NCI-H446 treated with DMSO at 0.1 percent for 48 hours (cell line): ENCODE measurements around the gene F8.
"Not testable (repeated sequence)": the region's sequence is repeated elsewhere in the genome, so short reads cannot be mapped to it uniquely, and the experiment has no call there.

Experiments used
- DNase-seq: peaks from one replicate; lab custom pipeline; 2025; lab: John Stamatoyannopoulos, UW

Gene F8

DNA sequence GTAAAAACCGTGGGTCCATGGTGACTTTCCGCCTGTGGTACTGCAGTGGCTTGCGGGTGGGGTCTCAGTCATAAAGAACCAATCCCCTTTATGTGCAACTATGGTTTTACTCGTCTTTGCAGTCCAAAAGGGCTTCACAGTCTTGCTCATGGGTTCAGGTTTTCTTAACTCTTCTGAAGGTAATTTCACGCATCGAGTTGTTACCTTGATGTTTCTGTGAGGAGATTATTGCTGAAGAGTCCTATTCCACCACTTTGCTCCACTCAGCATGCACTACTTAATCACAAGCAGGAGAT, 41.5 kb downstream of the F8 start:
- DNase-seq = no peak

DNA sequence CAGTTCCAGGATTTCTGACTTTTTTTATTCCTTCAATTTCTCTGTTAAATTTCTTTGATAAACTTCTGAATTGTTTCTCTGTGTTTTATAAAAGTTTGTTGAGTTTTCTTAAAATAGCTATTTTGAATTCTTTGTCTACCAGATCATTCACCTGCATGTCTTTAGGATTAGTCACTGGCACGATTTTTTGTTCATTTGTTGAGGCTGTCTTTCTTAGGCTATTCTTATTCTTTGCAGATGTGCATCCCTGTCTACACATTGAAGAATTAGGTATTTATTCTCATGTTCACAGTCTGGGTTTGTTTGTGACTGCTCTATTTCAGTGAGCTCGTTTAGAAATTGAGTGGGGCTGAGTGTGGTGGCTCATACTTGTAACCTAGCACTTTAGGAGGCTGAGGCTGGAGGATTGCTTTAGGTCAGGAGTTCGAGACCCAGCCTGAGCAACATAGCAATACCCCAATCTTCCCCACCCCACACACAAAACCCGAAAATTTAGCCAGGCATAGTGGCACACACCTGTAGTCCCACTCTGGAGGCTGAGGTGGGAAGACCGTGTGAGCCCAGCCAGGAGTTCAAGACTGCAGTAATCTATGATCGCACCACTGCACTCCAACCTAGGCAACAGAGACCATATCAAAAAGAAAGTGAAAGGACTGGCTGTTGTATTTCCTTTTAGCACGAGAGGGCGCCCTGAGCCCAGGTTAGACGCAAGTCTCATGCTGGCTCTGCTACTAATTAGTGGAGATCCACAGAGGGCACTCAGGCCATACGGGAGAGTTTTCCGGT, 42.0 kb downstream of the F8 start:
- peak; percentile 12 for DNase-seq

DNA sequence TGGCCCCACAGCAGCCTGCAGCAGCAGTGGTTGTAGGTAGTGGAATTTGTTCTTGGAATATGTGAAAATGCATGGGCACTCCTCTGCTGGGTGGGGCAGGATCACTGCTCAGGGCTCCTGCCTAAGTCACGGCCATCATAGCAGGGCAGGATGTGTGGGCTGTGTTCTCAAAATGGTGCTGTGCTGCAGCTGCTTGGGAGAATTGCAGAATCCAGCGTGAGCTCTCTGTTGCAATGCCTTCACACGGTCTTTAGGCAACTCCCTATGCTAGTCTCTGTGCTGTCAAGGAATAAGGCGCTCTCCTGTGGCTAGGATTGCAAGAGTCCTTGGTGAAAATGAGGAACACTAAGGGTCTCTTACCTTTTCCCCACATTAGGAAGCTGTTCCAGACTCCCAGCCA, 42.9 kb downstream of the F8 start:
- DNase-seq = no peak

DNA sequence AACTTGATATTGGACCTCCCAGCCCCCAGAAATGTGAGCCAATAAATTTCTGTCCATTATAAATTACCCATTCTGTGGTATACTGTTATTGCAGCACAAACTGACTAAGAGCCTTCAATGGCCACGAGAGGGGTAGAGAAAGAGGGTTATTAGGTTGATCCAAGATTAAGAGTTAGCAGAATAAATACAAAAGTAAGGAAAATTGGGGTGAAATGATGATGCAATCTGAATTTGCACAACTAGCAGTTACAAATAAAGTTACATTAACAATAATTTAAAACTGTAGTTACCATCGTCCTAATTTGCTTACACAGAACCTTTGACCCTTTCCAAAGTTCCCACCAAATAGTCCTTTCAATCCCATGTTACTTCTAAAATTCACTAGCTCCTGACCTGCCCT, 54.2 kb downstream of the F8 start:
- DNase-seq = no peak

DNA sequence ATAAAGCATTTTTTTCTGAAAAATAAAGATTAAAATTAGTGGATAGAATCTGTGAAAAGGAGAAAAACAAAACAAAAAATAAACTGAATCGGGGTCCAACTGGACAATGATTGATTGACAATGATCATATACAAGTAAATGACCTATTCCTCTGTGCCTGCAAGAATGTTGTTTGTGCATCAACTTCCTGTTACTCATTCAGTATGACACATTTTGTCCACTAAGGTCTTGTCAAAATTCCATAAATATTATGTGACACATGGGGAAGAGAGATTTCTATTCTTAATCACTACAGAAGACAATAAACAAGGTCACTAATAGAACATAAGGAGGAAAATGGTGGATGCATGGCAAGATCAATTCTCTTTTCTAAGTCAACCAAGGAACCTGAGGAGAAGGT, 54.9 kb downstream of the F8 start:
- DNase-seq = no peak

DNA sequence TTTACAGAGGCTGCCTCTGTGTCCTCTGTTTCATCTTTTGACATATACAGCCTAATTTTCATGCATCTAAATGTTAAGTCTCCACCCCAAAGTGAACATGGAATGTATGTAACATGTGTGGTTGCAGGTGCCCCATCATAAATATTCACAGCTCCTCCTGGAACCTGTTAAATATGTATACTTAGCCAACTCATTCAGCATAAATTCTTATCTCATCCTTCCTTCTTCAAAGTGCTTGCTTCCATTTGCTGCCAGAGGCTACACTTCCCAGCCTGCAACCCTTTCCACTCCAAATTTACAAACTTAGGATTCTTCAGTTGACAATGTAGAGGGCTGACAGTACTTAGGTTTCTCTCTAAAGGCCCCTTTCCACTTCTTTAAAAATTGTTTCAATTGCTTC, 60.6 kb downstream of the F8 start:
- DNase-seq = no peak

DNA sequence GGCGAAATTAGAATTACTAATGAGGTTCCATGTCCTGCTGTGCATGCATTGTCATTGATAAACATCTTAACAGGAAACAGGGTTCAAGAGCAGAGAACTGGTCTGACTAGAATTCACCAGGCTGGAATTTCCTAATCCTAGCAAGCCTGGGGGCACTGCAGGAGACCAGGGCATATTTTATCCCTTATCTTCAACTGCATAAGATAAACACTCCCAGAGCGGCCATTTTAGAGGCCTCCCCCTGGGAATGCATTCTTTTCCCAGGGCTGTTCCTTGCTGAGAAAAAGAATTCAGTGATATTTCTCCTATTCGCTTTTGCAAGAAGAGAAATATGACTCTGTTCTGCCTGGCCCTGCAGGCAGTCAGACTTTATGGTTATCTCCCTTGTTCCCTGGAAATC, 66.7 kb downstream of the F8 start:
- not testable (repeated sequence) for DNase-seq

DNA sequence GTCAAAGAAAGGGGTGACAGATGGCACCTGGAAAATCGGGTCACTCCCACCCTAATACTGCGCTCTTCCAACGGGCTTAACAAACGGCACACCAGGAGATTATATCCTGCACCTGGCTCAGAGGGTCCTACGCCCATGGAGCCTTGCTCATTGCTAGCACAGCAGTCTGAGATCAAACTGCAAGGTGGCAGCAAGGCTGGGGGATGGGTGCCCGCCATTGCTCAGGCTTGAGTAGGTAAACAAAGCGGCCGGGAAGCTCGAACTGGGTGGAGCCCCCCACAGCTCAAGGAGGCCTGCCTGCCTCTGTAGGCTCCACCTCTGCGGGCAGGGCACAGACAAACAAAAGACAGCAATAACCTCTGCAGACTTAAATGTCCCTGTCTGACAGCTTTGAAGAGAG, 83.3 kb downstream of the F8 start:
- not testable (repeated sequence) for DNase-seq

DNA sequence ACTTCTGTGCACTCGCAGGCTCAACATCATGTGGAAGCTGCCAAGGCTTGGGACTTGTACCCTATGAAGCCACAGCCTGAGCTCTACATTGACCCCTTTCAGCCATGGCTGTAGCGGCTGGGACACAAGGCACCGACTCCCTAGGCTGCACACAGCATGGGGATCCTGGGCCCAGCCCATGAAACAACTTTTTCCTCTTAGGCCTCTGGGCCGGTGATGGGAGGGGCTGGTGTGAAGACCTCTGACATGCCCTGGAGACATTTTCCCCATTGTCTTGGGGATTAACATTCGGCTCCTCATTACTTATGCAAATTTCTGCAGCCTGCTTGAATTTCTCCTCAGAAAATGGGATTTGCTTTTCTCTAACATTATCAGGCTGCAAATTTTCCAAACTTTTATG, 97.8 kb downstream of the F8 start:
- DNase-seq = not testable (repeated sequence)

DNA sequence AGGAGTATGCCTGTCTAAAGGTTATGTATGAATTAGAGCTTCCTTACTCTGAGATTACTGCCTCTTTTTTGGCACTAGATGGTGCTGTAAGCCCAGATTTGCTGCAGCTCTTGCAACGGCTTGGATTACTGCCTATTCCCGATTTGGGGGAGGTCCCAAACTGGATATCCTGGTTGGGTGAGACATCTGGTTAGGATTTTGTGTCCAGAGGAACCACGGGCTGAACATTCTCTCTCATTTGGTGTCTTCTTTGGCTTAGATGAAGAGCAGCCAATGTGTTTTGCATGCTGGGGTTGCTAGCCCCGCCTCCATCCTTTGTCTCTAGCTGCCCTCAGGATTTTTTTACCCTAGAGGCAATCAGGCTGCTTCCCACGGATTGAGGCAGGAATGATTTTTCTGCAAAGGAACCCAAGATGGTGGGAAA, 104.5 kb downstream of the F8 start:
- peak; percentile 76 for DNase-seq

DNA sequence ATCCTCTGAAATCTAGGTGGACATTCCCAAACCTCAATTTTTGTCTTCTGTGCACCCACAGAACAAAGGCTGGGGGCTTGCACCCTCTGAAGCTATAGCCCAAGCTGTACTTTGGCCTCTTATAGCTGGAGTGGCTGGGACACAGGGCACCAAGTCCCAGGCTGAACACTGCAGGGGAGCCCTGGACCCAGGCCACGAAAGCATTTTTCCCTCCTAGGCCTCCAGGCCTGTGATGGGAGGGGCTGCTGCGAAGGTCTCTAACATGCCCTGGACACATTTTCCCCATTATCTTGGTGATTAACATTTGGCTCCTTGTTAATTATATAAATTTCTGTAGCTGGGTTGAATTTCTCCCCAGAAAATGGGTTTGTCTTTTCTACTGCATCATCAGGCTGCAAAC, 108.5 kb downstream of the F8 start:
- DNase-seq = no peak

DNA sequence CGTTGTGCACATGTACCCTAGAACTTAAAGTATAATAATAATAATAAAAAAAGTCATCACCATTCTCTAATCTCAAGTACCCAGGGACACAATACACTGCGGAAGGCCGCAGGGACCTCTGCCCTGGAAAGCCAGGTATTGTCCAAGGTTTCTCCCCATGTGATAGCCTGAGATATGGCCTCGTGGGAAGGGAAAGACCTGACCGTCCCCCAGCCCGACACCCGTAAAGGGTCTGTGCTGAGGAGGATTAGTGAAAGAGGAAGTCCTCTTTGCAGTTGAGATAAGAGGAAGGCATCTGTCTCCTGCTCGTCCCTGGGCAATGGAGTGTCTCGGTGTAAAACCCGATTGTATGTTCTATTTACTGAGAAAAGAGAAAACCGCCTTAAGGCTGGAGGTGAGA, 112.0 kb downstream of the F8 start:
- DNase-seq = not testable (repeated sequence)

DNA sequence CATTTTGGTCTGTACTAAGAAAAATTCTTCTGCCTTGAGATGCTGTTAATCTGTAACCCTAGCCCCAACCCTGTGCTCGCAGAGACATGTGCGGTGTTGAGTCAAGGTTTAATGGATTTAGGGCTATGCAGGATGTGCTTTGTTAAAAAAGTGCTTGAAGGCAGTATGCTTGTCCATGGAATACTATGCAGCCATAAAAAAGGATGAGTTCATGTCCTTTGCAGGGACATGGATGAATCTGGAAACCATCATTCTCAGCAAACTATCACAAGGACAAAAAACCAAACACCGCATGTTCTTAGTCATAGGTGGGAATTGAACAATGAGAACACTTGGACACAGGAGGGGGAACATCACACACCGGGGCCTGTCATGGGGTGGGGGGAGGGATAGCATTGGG, 112.5 kb downstream of the F8 start:
- DNase-seq = not testable (repeated sequence)

DNA sequence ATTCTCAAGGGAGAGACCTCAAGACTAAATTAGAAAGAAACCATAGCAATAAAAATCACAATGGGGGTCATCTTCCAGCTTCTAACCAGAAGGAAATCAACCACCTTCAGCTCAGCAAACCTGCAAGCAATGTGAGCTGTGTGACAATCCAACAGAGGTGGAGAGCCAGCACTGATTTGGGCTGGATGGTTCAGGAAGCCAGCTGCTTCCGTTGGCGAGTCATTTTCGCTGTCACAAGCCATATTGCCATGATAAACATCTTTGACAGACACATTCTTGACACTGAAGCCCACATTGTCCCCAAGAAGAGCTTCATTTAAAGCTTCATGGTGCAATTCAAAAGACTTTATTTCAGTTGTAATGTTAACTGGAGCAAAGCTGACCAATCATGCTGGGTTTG, 113.7 kb downstream of the F8 start:
- DNase-seq = no peak

DNA sequence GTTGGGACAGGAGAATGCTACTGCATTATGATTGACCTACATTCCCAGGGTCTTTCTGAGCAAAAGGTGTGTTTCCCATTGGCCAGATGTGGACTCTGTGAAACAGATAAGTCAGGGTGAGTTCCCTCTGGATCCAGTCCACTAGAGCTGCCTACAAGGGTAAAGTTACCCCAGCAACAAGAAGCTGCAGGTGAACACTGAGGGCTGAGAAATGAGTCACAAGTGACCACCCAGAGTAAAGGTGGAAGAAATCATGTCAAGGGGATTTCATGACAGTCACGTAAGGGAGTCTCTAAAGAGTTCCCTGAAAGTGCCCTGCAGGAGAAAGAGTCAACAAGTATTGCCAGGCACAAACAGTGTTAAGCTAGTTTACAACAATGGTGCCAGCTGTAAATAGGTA, 120.1 kb downstream of the F8 start:
- no peak for DNase-seq

DNA sequence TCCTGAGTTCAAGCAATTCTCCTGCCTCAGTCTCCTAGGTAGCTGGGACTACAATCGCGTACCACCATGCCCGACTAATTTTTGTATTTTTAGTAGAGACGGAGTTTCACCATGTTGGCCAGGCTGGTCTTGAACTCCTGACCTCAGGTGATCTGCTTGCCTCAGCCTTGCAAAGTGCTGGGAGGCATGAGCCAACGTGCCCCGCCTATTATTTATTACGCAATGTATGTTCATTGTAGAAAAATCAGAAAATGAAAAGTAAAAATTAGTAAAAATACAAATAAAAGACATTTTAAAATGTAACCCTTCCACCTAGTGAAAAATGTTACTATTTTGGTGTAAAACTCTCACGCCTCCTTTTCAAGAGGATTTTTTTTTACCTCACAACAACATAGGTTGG, 122.2 kb downstream of the F8 start:
- no peak for DNase-seq

DNA sequence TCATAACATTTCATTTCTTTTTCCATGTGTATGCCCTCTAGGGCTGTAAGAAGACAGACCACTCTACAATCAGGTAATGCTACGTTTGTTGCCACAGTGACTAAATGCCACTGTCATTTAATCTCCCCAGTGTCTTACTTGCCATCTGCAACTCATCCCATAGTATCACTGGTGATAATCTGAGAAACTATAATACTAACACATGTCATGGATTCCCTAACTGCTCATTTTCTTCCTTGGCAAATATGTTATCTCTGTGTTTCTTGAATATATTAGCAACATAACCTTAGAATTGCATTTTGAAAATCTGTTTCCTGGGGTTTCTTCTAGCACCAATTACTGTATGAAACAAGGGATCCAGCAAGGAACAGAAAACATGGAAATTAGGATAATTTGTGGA, 130.2 kb downstream of the F8 start:
- no peak for DNase-seq

DNA sequence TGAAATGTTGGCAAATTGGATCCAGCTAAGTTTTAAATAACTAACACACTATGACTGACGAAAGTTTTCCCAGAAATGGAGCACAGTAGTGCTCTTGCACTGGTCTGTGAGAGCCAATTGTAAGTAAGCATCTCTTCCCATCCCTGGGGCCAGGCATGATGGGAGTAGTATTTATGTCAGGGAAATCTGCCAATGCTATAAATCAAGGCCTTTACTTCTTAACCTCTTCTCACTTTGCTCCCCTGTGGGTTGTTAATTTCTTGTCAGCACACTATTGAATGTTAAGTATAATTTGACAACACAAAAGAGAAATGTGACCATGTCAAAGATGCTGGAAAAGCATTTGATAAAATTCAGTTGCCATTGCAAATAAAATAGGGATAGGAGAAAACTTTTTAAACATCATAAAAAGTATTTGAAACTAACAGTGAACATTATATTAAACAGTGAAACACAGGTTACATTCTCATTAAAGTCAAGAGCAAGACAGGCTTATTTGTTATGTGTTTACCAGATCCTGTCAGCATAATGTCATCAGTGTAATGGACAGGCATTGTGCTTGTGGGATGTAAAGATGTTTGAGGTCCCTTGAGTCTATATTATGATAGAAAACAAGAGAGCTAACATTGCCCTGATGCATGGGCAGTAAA, 131.4 kb downstream of the F8 start:
- DNase-seq = no peak

DNA sequence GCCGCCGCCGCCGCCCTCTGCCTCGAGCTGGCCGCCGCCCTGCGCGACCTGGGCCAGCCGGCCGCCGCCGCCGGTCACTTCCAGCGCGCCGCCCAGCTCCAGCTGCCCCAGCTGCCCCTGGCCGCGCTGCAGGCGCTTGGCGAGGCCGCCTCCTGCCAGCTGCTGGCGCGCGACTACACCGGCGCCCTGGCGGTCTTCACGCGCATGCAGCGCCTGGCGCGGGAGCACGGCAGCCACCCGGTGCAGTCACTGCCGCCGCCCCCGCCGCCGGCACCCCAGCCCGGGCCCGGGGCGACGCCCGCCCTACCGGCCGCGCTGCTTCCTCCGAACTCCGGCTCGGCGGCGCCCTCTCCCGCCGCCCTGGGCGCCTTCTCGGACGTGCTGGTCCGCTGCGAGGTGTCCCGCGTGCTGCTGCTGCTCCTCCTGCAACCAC, 135.7 kb downstream of the F8 start:
- DNase-seq = not testable (repeated sequence)

DNA sequence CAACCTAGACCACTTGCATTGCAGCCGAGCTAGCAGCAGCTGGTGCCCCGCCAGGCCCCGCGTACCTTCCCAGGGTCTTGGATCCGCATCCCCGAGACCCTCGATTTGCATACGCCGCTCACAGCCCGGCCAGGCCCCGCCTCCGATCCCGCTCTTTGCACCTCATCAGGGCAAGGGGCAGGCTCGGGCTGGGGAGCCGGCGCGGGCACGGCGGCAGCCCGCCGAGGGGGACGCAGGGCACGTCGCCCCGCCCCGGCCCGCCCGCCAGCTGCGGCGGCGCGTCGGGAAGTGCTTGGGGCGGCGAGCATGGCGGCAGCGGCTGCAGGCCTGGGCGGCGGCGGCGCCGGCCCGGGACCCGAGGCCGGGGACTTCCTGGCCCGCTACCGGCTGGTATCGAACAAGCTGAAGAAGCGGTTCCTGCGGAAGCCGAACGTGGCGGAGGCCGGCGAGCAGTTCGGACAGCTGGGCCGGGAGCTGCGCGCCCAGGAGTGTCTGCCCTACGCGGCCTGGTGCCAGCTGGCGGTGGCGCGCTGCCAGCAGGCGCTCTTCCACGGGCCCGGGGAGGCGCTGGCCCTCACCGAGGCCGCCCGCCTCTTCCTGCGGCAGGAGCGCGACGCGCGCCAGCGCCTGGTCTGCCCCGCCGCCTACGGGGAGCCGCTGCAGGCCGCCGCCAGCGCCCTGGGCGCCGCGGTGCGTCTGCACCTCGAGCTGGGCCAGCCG, 136.3 kb downstream of the F8 start, which contains the start of gene F8A1:
TSS of gene F8A1 (plus strand) at position 287 of the 720 bp plus-strand sequence. CDS start at position 307, 20 bp downstream.
- DNase-seq = not testable (repeated sequence)

DNA sequence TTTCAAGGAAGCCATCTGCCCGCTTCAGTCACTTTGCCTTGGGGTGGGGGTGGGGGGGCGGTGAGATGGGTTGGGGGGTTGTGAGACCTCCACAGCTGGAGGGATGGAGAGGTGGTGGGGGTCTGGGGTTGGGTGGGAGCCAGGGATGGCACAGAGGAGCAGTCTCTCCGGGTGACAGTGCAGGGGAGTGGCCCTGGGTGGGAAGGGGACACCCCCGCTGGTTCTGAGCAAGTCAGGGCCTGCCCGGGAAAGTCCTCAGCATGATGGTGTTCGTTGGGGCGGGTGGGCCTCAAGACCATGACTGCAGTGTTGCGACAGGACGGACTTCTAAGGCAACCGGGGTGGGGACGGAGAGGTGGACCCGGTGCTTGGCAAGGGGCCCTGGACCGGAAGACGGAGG, 137.0 kb downstream of the F8 start:
- not testable (repeated sequence) for DNase-seq

DNA sequence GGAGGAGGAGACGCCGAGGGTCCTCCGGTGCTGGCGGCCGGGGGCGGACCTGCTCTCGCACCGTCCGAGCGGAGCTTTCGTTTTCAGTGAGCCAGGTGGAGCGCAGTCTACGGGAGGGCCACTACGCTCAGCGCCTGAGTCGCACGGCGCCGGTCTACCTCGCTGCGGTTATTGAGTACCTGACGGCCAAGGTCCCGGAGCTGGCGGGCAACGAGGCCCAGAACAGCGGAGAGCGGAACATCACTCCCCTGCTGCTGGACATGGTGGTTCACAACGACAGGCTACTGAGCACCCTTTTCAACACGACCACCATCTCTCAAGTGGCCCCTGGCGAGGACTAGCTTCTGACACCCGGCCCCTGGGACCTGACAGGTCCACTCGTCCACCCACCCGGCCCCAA, 137.5 kb downstream of the F8 start:
- DNase-seq = not testable (repeated sequence)

DNA sequence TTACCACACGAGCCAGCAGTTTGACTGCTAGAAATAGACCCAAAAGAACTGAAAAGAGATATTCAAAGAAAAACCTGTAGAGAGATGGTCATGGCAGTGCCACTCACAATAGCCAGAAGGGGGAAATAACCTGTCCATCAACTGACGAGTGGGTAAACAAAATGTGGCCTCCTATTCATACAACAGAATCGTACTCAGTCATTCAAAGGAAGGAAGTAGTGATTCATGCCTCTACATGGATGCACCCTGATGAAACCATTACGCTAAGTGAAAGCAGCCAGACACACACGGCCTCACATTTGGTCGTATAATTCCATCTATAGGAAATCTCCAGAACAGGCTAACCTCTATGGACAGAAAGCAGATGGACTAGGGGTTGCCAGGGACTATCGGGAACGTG, 138.5 kb downstream of the F8 start:
- not testable (repeated sequence) for DNase-seq
